ENCODE measurements around the gene SRSF1.

The SRSF1 gene

GRCh38 chr17:58010067-58010799, 3.2 kb upstream of the SRSF1 start:
- DNase-seq: no peak

- no peak for DNase-seq
Measured at GRCh38 chr17:58007781-58008706, 998 bp upstream of the SRSF1 start.

GRCh38 chr17:58006560-58006923, 504 bp downstream of the SRSF1 start:
- peak; percentile 87 for DNase-seq

GRCh38 chr17:58005728-58006559, 1.1 kb downstream of the SRSF1 start:
- no peak for DNase-seq

- no peak for DNase-seq
Measured at GRCh38 chr17:58005031-58005727, 1.9 kb downstream of the SRSF1 start.

GRCh38 chr17:58004060-58004459, 3.0 kb downstream of the SRSF1 start:
- DNase-seq: no peak

- DNase-seq: no peak
Measured at GRCh38 chr17:58002973-58003372, 4.1 kb downstream of the SRSF1 start.

- no peak for DNase-seq
Measured at GRCh38 chr17:58002154-58002948, 4.7 kb downstream of the SRSF1 start.

- no peak for DNase-seq
Measured at GRCh38 chr17:58001461-58002124, 5.5 kb downstream of the SRSF1 start.

GRCh38 chr17:57999496-58000017, 7.5 kb downstream of the SRSF1 start:
- peak; percentile 65 for DNase-seq

GRCh38 chr17:57999010-57999495, 8.0 kb downstream of the SRSF1 start:
- DNase-seq: no peak

- no peak for DNase-seq
Measured at GRCh38 chr17:57997085-57997809, 9.8 kb downstream of the SRSF1 start.

- DNase-seq: peak; percentile 63
Measured at GRCh38 chr17:57995076-57995956, 11.7 kb downstream of the SRSF1 start.

GRCh38 chr17:57994436-57994835, 12.6 kb downstream of the SRSF1 start:
- no peak for DNase-seq

- DNase-seq: no peak
Measured at GRCh38 chr17:57993471-57994365, 13.3 kb downstream of the SRSF1 start.

- DNase-seq: no peak
Measured at GRCh38 chr17:57991537-57991936, 15.5 kb downstream of the SRSF1 start.

- no peak for DNase-seq
Measured at GRCh38 chr17:57990037-57990436, 17.0 kb downstream of the SRSF1 start.

Data from retina (tissue), 1 donor.